T1000 (cell line): Measurements from ENCODE around the gene CHD5.

Experiments used
- DNase-seq: peaks from one replicate; lab custom pipeline; 2025; ENCODE audit warnings: mixed read lengths; lab: John Stamatoyannopoulos, UW

CHD5 gene

GRCh38 chr1:6152181-6152580 lies 27.9 kb downstream of the CHD5 start:
- no peak for DNase-seq

- no peak for DNase-seq
Measured at GRCh38 chr1:6151291-6151822, 28.8 kb downstream of the CHD5 start.

- no peak for DNase-seq
Measured at GRCh38 chr1:6150006-6150938, 29.8 kb downstream of the CHD5 start.

- DNase-seq, result no peak
Measured at GRCh38 chr1:6149597-6149996, 30.5 kb downstream of the CHD5 start.

GRCh38 chr1:6148497-6149241 lies 31.5 kb downstream of the CHD5 start:
- no peak for DNase-seq

- no peak for DNase-seq
Measured at GRCh38 chr1:6145864-6146410, 34.2 kb downstream of the CHD5 start.

GRCh38 chr1:6145396-6145750 lies 34.7 kb downstream of the CHD5 start:
- no peak for DNase-seq

- DNase-seq, result no peak
Measured at GRCh38 chr1:6144647-6145395, 35.3 kb downstream of the CHD5 start.

GRCh38 chr1:6144175-6144574 lies 35.9 kb downstream of the CHD5 start:
- no peak for DNase-seq

- no peak for DNase-seq
Measured at GRCh38 chr1:6143395-6143794, 36.7 kb downstream of the CHD5 start.

- DNase-seq, result no peak
Measured at GRCh38 chr1:6142734-6143133, 37.4 kb downstream of the CHD5 start.

- DNase-seq, result no peak
Measured at GRCh38 chr1:6142036-6142621, 38.0 kb downstream of the CHD5 start.

- DNase-seq, result no peak
Measured at GRCh38 chr1:6141592-6141991, 38.5 kb downstream of the CHD5 start.

- no peak for DNase-seq
Measured at GRCh38 chr1:6140413-6140812, 39.7 kb downstream of the CHD5 start.

GRCh38 chr1:6137758-6138157 lies 42.4 kb downstream of the CHD5 start:
- DNase-seq, result no peak

GRCh38 chr1:6136516-6137220 lies 43.5 kb downstream of the CHD5 start:
- DNase-seq, result no peak

GRCh38 chr1:6134741-6135510 lies 45.2 kb downstream of the CHD5 start:
- no peak for DNase-seq

GRCh38 chr1:6134206-6134605 lies 45.9 kb downstream of the CHD5 start:
- DNase-seq, result no peak

GRCh38 chr1:6133146-6133895 lies 46.8 kb downstream of the CHD5 start:
- DNase-seq, result no peak
